Liver (tissue), 9 donors: ENCODE data around the gene PDE5A. TPM values are rescaled to one million over a fixed set of nuclear protein-coding genes. Genes with fewer than 3 reads are reported as not detected.

ENCODE experiments used
- DNase-seq: peaks from one replicate; pipeline ENCODE4 v3.0.0-alpha.2; 2017; ENCODE audit warnings: low spot score
- H3K27ac ChIP-seq, 2 donors: one replicate each; pipeline ENCODE4 v1.7.0; 2013; ENCODE audit warnings: inconsistent platforms in 2 of 2, low read length in 2 of 2, control low read depth in 1 of 2, low read depth in 1 of 2, mild to moderate bottlenecking in 1 of 2
- H3K27me3 ChIP-seq, 4 donors: one replicate each; pipeline versions ENCODE4 v1.6.1 to v1.7.0; 2013; ENCODE audit warnings: low read length in 3 of 4, inconsistent platforms in 1 of 4, mild to moderate bottlenecking in 1 of 4, moderate library complexity in 1 of 4; ENCODE audit not compliant: control insufficient read depth in 4 of 4, insufficient read depth in 4 of 4
- H3K36me3 ChIP-seq, 4 donors: one replicate each; pipeline versions ENCODE4 v1.6.1 to v1.7.0; 2013; ENCODE audit warnings: low read length in 3 of 4, mild to moderate bottlenecking in 3 of 4, low read depth in 1 of 4, moderate library complexity in 1 of 4; ENCODE audit not compliant: control insufficient read depth in 4 of 4, insufficient read depth in 3 of 4
- H3K4me1 ChIP-seq, 4 donors: one replicate each; pipeline versions ENCODE4 v1.6.1 to v1.7.0; 2013; ENCODE audit warnings: low read length in 3 of 4, mild to moderate bottlenecking in 3 of 4, moderate library complexity in 1 of 4; ENCODE audit not compliant: control insufficient read depth in 4 of 4, insufficient read depth in 4 of 4
- H3K4me3 ChIP-seq, 3 donors: one replicate each; pipeline versions ENCODE4 v1.6.1 to v1.7.0; 2013; ENCODE audit warnings: low read length in 3 of 3, control low read depth in 1 of 3, low read depth in 1 of 3, mild to moderate bottlenecking in 1 of 3
- H3K9ac ChIP-seq, 2 donors: one replicate each; pipeline ENCODE4 v1.7.0; 2013; ENCODE audit warnings: low read length in 2 of 2, mild to moderate bottlenecking in 2 of 2, moderate library complexity in 2 of 2, control low read depth in 1 of 2, low read depth in 1 of 2
- H3K9me3 ChIP-seq, 4 donors: one replicate each; pipeline versions ENCODE4 v1.6.1 to v1.7.0; 2013; ENCODE audit warnings: low read length in 3 of 4; ENCODE audit not compliant: control insufficient read depth in 4 of 4
- EGR1 ChIP-seq, 2 donors: IDR thresholded peaks; 2 replicates each; pipeline ENCODE4 v1.6.1; 2016 to 2018; ENCODE audit warnings: antibody characterized with exemption in 2 of 2, low read depth in 2 of 2
- FOXA1 ChIP-seq: IDR thresholded peaks from 2 replicates; pipeline ENCODE4 v1.6.1; 2016; ENCODE audit warnings: antibody characterized with exemption
- FOXA2 ChIP-seq: IDR thresholded peaks from 2 replicates; pipeline ENCODE4 v1.6.1; 2016; ENCODE audit warnings: antibody characterized with exemption
- GABPA ChIP-seq, 2 donors: IDR thresholded peaks in 1 of 2; conservative IDR thresholded peaks in 1 of 2; 2 replicates each; pipeline ENCODE4 v1.6.1; 2016; ENCODE audit warnings: antibody characterized with exemption in 2 of 2, mild to moderate bottlenecking in 1 of 2, moderate library complexity in 1 of 2
- HNF4A ChIP-seq, 2 donors: conservative IDR thresholded peaks; 2 replicates each; pipeline ENCODE4 v1.6.1; 2016; ENCODE audit warnings: antibody characterized with exemption in 2 of 2, mild to moderate bottlenecking in 2 of 2
- HNF4G ChIP-seq: IDR thresholded peaks from 2 replicates; pipeline ENCODE4 v1.6.1; 2016; ENCODE audit warnings: antibody characterized with exemption
- JUND ChIP-seq, 2 donors: IDR thresholded peaks; 2 replicates each; pipeline ENCODE4 v1.6.1; 2016; ENCODE audit warnings: antibody characterized with exemption in 2 of 2
- NR2F2 ChIP-seq: IDR thresholded peaks from 2 replicates; pipeline ENCODE4 v1.6.1; 2016; ENCODE audit warnings: antibody characterized with exemption
- RAD21 ChIP-seq, 2 donors: IDR thresholded peaks; 2 replicates each; pipeline ENCODE4 v1.6.1; 2016; ENCODE audit warnings: antibody characterized with exemption in 2 of 2, mild to moderate bottlenecking in 2 of 2
- RXRA ChIP-seq, 2 donors: IDR thresholded peaks; 2 replicates each; pipeline ENCODE4 v1.6.1; 2017 to 2018; ENCODE audit warnings: antibody characterized with exemption in 2 of 2, mild to moderate bottlenecking in 1 of 2
- SP1 ChIP-seq: IDR thresholded peaks from 2 replicates; pipeline ENCODE4 v1.6.1; 2018; ENCODE audit warnings: antibody characterized with exemption, mild to moderate bottlenecking
- TAF1 ChIP-seq: conservative IDR thresholded peaks from 2 replicates; pipeline ENCODE4 v1.6.1; 2016; ENCODE audit warnings: antibody characterized with exemption, mild to moderate bottlenecking
- YY1 ChIP-seq: IDR thresholded peaks from 2 replicates; pipeline ENCODE4 v1.6.1; 2016; ENCODE audit warnings: antibody characterized with exemption, mild to moderate bottlenecking
- WGBS: extraction: QIAGEN DNeasy Blood & Tissue Kit; methylation state at CpG from one replicate; pipeline ENCODE4 v1.1.7; 2013; 5-methylcytosine and 5-hydroxymethylcytosine counted together
- polyA plus RNA-seq, 2 donors: library from polyadenylated mRNA; stranded (reverse) in 1 of 2; unstranded in 1 of 2; fragments of 200-250 nt in 1 of 2; fragments of >200 nt in 1 of 2; fragmentation: Nextera tagmentation in 1 of 2; extraction: Ambion mirVana in 1 of 2; gene quantifications; one replicate each; pipeline versions ENCODE4 v1.2.1 to v1.2.3, GENCODE V29; 2013 to 2015
- total RNA-seq, 2 donors: library from RNA; depleted of rRNA; stranded (reverse); fragments of >200 nt; gene quantifications; one replicate each; pipeline ENCODE4 v1.2.3, GENCODE V29; 2014
- TF ChIP-seq, protein P1 (sequence below): IDR thresholded peaks from 2 replicates; pipeline ENCODE4 v1.6.1; 2016; ENCODE audit warnings: antibody characterized with exemption
- TF ChIP-seq, protein P2 (sequence below): IDR thresholded peaks from 2 replicates; pipeline ENCODE4 v1.6.1; 2016; ENCODE audit warnings: antibody characterized with exemption
- TF ChIP-seq, protein P3 (sequence below): IDR thresholded peaks from 2 replicates; pipeline ENCODE4 v1.6.1; 2016; ENCODE audit warnings: antibody characterized with exemption, mild to moderate bottlenecking
- TF ChIP-seq, protein P4 (sequence below): IDR thresholded peaks from 2 replicates; pipeline ENCODE4 v1.6.1; 2016; ENCODE audit warnings: antibody characterized with exemption
- TF ChIP-seq, protein P5 (sequence below): fragments of 150-350 bp; IDR thresholded peaks from 2 replicates; pipeline ENCODE4 v1.5.1; 2017; ENCODE audit warnings: improper control_type of control experiment, low read depth, low read length; ENCODE audit not compliant: missing input control
- donor health status: healthy.
- donor health status: healthy.
- donor health status: healthy.
- donor health status: healthy.
- donor health status: healthy.

The PDE5A gene
- total and polyA plus RNA-seq, 4 donors: 0.61 to 3.8 (median 3.0) TPM

DNA sequence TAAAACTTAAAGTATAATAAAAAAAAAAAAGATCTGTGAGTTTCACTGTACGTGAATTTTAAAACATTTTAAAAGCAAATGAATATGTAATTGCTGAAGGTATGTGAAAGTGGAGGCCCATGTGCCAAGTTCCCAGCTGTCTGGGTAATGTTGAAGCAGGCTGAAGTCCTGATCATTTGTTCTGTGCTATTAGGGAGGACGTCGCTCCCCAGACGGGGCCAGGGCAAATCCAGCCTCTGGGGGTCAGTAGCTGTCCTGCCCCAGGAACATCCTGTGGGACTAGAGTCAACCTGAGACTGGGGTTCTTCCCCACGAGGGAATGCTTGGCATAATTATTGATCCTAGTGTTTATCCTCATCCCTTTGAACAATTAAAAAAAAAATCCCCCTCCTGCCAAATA lies 48.8 kb downstream of the PDE5A start:
- Histone ChIP-seq H3K9ac (no peak overlapping the region), H3K36me3 (peaks cover 0 to 2% (median 0%) of the 10 kb centered on the region in 4 donors), H3K27me3 (no peaks in the 10 kb centered on the region), H3K9me3 (no peaks in the 10 kb centered on the region), H3K27ac (no peak overlapping the region), H3K4me1 (no peaks in the 10 kb centered on the region), H3K4me3 (no peak overlapping the region)
- no peak for TF ChIP-seq NR2F2
- TF ChIP-seq, protein P1, sequence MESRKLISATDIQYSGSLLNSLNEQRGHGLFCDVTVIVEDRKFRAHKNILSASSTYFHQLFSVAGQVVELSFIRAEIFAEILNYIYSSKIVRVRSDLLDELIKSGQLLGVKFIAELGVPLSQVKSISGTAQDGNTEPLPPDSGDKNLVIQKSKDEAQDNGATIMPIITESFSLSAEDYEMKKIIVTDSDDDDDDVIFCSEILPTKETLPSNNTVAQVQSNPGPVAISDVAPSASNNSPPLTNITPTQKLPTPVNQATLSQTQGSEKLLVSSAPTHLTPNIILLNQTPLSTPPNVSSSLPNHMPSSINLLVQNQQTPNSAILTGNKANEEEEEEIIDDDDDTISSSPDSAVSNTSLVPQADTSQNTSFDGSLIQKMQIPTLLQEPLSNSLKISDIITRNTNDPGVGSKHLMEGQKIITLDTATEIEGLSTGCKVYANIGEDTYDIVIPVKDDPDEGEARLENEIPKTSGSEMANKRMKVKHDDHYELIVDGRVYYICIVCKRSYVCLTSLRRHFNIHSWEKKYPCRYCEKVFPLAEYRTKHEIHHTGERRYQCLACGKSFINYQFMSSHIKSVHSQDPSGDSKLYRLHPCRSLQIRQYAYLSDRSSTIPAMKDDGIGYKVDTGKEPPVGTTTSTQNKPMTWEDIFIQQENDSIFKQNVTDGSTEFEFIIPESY: no peak
- TF ChIP-seq, protein P2, sequence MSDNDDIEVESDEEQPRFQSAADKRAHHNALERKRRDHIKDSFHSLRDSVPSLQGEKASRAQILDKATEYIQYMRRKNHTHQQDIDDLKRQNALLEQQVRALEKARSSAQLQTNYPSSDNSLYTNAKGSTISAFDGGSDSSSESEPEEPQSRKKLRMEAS: no peak
- no peak for TF ChIP-seq TAF1
- TF ChIP-seq, protein P3, sequence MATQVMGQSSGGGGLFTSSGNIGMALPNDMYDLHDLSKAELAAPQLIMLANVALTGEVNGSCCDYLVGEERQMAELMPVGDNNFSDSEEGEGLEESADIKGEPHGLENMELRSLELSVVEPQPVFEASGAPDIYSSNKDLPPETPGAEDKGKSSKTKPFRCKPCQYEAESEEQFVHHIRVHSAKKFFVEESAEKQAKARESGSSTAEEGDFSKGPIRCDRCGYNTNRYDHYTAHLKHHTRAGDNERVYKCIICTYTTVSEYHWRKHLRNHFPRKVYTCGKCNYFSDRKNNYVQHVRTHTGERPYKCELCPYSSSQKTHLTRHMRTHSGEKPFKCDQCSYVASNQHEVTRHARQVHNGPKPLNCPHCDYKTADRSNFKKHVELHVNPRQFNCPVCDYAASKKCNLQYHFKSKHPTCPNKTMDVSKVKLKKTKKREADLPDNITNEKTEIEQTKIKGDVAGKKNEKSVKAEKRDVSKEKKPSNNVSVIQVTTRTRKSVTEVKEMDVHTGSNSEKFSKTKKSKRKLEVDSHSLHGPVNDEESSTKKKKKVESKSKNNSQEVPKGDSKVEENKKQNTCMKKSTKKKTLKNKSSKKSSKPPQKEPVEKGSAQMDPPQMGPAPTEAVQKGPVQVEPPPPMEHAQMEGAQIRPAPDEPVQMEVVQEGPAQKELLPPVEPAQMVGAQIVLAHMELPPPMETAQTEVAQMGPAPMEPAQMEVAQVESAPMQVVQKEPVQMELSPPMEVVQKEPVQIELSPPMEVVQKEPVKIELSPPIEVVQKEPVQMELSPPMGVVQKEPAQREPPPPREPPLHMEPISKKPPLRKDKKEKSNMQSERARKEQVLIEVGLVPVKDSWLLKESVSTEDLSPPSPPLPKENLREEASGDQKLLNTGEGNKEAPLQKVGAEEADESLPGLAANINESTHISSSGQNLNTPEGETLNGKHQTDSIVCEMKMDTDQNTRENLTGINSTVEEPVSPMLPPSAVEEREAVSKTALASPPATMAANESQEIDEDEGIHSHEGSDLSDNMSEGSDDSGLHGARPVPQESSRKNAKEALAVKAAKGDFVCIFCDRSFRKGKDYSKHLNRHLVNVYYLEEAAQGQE: no peak
- no peak for TF ChIP-seq FOXA1
- TF ChIP-seq SP1: no peak
- no peak for TF ChIP-seq HNF4A (conservative IDR thresholded peaks at IDR 0.05)
- no peak for TF ChIP-seq JUND (IDR thresholded peaks at IDR 0.05)
- TF ChIP-seq FOXA2: no peak
- TF ChIP-seq RAD21 (IDR thresholded peaks at IDR 0.05): no peak
- TF ChIP-seq GABPA (IDR thresholded peaks at IDR 0.05 in 1 of 2, conservative IDR thresholded peaks at IDR 0.05 in 1 of 2): no peak
- TF ChIP-seq YY1: no peak
- TF ChIP-seq, protein P4, sequence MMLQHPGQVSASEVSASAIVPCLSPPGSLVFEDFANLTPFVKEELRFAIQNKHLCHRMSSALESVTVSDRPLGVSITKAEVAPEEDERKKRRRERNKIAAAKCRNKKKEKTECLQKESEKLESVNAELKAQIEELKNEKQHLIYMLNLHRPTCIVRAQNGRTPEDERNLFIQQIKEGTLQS: no peak
- TF ChIP-seq EGR1 (IDR thresholded peaks at IDR 0.05; ENCODE audit: low read depth in 2 of 2): no peak
- no peak for TF ChIP-seq HNF4G
- TF ChIP-seq RXRA (IDR thresholded peaks at IDR 0.05): no peak
- TF ChIP-seq, protein P5, sequence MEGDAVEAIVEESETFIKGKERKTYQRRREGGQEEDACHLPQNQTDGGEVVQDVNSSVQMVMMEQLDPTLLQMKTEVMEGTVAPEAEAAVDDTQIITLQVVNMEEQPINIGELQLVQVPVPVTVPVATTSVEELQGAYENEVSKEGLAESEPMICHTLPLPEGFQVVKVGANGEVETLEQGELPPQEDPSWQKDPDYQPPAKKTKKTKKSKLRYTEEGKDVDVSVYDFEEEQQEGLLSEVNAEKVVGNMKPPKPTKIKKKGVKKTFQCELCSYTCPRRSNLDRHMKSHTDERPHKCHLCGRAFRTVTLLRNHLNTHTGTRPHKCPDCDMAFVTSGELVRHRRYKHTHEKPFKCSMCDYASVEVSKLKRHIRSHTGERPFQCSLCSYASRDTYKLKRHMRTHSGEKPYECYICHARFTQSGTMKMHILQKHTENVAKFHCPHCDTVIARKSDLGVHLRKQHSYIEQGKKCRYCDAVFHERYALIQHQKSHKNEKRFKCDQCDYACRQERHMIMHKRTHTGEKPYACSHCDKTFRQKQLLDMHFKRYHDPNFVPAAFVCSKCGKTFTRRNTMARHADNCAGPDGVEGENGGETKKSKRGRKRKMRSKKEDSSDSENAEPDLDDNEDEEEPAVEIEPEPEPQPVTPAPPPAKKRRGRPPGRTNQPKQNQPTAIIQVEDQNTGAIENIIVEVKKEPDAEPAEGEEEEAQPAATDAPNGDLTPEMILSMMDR: no peak
- no peak for DNase-seq
- WGBS: 76% methylated on average over 5 of the region's 5 CpGs
